NCI-H187 (cell line): ENCODE measurements around the gene PIK3R1.
"Not testable (repeated sequence)": the region's sequence is repeated elsewhere in the genome, so short reads cannot be mapped to it uniquely, and the experiment has no call there.

ENCODE experiments used
- DNase-seq, 2 experiments: peaks; one replicate each; lab custom pipeline; 2025; lab: John Stamatoyannopoulos, UW

The PIK3R1 gene

GRCh38 chr5:68226546-68227073 is 11.1 kb downstream of the PIK3R1 start:
- DNase-seq = no peak

GRCh38 chr5:68227532-68228160 is 12.1 kb downstream of the PIK3R1 start:
- no peak for DNase-seq

DNA sequence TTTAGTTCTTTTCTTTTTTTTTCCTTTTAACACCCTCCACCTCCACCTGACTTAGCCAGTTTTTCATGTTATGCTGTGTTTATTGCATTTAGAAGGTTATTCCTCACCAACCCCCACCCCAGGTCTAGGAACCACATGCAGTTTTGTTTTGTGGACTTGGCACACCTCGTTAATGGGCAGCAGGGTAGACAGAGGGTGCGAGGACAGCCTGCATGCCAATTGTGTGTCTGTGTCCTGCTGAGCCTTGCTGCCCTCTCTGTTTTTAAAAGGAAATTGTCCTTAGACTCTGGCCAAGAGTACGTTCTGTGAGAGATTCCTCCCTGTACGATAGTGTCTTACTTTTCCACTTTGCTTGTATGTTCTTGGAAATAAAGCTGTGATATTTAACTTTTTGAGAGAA is 13.9 kb downstream of the PIK3R1 start:
- DNase-seq = no peak

- DNase-seq = no peak
Measured at GRCh38 chr5:68230285-68230684, 14.7 kb downstream of the PIK3R1 start.

- DNase-seq = no peak
Measured at GRCh38 chr5:68231414-68232076, 16.0 kb downstream of the PIK3R1 start.

DNA sequence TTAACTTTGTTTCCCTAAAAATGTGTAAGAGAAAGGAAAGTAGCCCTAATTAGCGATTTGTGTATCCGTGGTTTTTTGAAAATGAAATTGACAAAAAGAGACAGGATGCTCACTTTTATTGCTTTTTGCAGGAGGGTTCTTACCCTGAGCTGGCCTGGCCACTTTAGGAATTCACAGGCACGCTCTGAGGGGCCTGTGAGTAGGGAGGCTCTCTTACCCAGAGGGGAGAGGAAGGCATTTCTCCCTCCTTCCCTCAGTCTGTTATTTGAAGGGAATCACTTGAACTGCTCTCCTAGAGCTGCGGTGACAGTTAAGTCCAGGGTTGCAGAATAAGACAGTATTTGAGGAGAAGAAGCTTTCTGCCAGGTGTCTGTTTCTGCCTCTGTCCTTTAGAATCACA is 16.7 kb downstream of the PIK3R1 start:
- DNase-seq = no peak

GRCh38 chr5:68233075-68233474 is 17.5 kb downstream of the PIK3R1 start:
- no peak for DNase-seq

DNA sequence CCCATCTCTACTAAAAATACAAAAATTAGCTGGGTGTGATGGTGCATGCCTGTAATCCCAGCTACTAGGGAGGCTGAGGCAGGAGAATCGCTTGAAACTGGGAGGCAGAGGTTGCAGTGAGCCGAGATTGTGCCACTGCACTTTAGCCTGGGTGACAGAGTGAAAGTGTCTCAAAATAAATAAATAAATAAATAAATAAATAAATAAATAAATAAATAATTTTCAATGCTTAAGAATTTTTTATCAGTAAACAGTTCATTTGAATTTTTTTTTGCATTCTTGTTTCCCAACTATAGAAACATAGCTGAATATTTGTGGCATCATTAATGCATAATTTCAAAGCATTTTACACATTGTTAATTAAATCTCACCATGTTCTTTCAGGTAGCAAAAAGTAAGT is 19.7 kb downstream of the PIK3R1 start:
- DNase-seq = not testable (repeated sequence)

GRCh38 chr5:68237715-68238114 is 22.2 kb downstream of the PIK3R1 start:
- no peak for DNase-seq

- no peak for DNase-seq
Measured at GRCh38 chr5:68239487-68239886, 23.9 kb downstream of the PIK3R1 start.

DNA sequence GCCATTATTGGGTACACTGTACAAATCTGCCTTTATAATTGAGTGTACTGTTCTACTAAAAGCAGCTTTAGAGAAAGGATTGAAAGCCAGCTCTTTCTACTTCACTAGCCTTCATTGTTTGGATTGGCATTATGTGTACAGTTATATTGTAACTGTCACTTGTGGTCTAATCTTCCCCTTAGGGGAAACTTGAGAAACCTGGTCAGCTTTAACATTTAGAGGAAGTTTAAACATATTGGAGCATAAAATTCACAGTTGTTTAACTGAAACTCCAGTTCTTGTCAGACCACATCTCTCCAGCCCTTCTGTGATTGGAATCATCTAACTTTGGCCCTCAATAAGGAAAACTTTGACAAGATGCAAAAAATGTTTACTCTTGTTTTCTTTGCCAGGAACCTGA is 24.6 kb downstream of the PIK3R1 start:
- DNase-seq = no peak

DNA sequence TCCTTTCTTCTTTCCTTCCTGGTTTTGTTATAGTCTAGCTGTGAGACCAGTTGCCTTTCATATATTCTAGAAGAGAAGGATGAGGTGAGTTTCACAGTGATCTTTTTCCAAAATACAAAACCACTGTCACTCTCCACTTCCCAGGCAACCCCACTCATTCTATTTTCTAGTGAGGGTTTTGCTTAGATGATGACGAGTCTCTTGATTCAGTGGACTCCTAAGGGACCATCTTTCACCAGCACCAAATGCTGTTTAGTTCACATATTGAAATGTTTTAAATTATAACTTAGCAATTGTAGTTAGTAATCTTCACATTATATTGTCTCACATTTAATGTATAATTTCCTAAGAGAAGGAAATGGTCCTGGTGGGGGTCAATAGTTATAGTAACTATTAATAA is 25.2 kb downstream of the PIK3R1 start:
- no peak for DNase-seq

DNA sequence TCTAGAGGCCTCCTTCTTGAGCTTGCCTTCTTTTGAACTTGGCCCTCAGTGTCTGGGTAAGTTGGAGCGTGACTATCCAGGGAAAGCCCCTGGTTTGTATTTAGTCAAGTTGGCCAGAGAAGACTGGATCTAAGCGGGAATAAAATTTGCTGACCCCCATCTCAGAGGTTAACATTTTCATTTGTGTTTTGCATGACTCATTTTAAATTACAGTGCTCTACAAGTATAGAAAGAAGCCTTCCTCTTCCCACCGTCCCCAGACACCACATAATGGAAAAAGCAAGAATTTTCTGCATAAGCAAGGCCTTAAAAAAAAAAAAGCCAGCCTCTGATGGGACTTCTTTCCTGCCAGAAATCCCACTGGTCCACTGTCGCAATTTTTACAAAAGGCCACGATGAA is 27.2 kb downstream of the PIK3R1 start:
- no peak for DNase-seq

DNA sequence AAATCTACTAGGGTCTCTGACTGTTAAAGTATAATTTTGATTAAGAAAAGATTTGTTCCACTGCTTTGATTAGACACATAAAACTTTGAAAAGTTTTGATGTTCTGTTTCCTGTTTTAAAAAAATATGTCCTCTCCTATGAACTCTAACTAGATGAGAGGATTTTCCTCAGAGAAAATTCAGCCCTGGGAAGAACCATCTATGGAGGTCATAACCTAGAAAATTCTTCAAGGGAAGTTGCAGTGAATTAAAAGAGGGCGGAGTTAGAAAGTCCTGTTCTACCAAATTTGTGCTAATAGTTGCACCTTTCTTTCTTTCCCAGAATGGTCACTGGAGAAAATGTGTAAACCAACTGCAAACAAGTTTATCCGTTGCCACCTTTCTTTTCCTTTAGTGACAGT is 27.7 kb downstream of the PIK3R1 start:
- no peak for DNase-seq

GRCh38 chr5:68243681-68244080 is 28.1 kb downstream of the PIK3R1 start:
- DNase-seq = no peak

DNA sequence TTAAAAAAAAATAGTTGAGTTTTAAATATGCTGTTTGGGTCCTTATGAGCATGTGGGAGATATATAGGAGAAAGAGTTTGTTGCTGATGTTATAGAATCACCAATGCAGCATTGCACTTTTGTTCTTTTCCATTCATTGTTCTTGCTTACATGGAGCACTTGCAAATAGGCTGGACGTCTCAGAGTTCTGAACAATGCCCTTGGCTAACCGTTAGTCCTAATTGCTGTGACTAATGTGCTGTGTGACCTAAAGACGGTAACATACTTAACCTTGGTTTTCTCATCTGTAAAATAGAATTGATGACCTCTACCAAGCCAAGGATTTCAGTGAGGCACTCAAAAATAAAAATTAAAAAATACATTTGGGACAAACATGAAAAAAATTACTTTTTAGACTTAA is 29.8 kb downstream of the PIK3R1 start:
- DNase-seq = no peak

- DNase-seq = no peak
Measured at GRCh38 chr5:68246802-68247201, 31.2 kb downstream of the PIK3R1 start.

- no peak for DNase-seq
Measured at GRCh38 chr5:68247627-68248026, 32.1 kb downstream of the PIK3R1 start.

GRCh38 chr5:68248896-68249295 is 33.3 kb downstream of the PIK3R1 start:
- DNase-seq = no peak

DNA sequence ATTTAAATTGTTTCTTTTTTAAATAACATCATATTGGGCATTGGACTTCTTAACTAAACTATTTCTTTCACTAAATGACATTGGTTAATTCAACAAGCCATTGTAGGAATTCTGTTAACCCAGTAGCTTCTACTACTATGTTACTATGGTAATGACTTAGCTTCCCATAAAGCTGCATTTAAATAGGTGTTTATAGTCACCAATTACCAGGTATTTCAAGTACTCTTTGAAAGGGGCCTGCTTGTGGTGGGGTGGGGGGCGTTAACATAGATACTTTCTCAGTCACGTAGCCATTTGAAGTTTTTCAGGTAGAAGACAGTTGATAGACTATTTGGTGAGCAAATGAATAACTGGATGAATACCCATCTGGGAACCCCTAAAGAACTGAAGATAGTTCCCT is 34.0 kb downstream of the PIK3R1 start:
- DNase-seq = no peak

- no peak for DNase-seq
Measured at GRCh38 chr5:68250661-68251298, 35.2 kb downstream of the PIK3R1 start.

DNA sequence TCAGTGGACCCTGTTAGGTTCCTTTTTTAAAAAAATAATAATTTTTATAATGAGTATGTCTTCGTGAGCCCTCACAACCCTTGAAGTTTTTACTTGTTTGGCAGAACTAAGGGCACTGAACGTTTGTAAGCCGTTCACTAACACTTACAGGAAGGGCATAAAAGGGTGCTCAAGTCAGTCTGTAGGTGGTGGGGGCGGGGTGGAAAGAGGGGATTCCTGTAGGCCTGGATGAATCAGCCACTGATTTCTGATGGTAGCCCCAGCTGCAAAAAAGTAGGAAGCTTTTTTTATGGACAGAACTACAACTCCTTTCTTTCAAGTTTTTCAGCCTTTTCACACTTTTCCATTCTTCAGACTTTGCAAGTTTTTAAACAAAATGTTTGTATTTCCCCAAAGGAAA is 35.8 kb downstream of the PIK3R1 start:
- DNase-seq = no peak

DNA sequence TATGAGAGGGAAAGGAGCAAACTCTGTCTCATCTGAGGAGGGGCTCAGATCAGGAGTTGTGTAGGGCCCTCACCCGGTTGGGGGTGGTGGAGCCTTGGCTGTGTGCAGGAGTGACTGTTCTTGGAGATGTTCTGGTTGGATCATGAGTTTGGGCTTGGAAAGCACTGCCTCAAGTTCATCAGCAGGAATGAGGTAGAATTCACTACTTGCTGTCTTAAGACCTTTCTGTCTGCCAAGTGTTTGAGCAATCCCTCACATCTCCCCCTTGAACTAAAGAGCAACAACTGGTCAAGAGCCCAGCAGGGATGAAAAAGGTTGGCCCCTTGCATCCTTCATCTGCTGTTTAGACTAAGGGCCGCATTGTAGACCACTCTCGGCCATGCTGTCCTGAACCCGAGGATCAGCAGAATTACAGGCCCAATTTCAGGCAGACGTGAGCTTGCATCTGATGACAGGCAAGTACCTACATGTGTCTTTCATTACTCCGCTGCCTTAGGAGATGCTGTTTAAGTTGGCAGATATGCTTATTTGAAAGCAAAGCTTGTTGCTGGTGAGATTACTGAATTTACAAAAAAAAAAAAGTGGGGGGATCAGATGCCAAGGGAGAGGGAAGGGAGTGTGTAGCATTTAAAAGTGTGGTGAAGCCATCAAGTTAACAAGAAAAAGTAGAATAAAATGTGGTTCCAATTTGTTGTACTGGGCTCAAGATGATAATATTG is 36.4 kb downstream of the PIK3R1 start:
- DNase-seq = no peak
